Measurements from ENCODE around the gene MDK.

The MDK gene

GRCh38 chr11:46414879-46415278 lies 33.4 kb downstream of the MDK start:
- DNase-seq (ENCODE audit: low spot score) = no peak

DNA sequence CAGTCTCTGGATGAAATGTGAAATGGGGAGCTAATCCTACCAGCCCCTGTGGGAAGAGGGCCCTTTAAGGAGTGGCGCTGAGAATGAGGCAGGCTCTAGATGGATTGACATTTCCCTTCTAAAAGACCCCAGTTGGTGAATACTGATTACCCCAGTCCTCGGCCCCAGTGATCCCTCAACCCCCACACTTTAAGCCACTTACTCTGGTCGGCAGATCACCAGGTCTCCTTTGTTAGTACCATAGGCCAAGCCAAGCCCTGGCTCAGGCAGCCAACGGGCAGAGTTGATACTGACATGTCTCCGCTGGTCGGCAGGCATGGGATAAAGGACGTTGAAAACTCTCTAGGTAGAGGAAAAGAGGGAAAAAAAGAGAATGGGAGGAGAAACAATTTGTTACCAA lies 36.2 kb downstream of the MDK start:
- TF ChIP-seq CTCF (IDR thresholded peaks at IDR 0.05; ENCODE audit: extremely low read depth, missing control alignments) = no peak
- DNase-seq (ENCODE audit: low spot score) = no peak

More at GRCh38 chr11:46414879-46415278, 33.4 kb downstream of the MDK start:
- no peak for TF ChIP-seq CTCF (IDR thresholded peaks at IDR 0.05; ENCODE audit: extremely low read depth, missing control alignments)

- no peak for TF ChIP-seq CTCF (IDR thresholded peaks at IDR 0.05; ENCODE audit: extremely low read depth, missing control alignments)
Measured at GRCh38 chr11:46418751-46419150, 37.3 kb downstream of the MDK start.

DNA sequence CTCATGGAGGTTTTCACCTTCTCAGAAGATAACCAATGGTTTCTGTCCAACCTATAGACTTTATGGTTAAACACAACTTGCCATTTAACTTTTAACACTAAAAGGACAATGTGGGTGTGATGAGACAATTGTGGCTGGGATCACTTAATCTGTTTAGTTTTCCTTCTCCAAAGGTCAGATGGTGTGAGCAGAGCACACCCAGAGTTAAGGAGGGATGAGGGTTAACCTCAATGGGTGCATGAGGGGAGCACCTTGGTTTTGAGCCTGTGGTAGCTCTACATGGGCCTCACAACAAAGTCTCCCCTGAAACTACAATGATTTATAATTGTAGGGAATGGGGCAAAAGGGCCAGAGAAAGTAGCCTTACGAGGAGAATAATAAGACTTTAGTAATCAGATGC lies 39.0 kb downstream of the MDK start:
- no peak for DNase-seq (ENCODE audit: low spot score)
- TF ChIP-seq CTCF (IDR thresholded peaks at IDR 0.05; ENCODE audit: extremely low read depth, missing control alignments) = no peak

More at GRCh38 chr11:46418751-46419150, 37.3 kb downstream of the MDK start:
- no peak for DNase-seq (ENCODE audit: low spot score)

DNA sequence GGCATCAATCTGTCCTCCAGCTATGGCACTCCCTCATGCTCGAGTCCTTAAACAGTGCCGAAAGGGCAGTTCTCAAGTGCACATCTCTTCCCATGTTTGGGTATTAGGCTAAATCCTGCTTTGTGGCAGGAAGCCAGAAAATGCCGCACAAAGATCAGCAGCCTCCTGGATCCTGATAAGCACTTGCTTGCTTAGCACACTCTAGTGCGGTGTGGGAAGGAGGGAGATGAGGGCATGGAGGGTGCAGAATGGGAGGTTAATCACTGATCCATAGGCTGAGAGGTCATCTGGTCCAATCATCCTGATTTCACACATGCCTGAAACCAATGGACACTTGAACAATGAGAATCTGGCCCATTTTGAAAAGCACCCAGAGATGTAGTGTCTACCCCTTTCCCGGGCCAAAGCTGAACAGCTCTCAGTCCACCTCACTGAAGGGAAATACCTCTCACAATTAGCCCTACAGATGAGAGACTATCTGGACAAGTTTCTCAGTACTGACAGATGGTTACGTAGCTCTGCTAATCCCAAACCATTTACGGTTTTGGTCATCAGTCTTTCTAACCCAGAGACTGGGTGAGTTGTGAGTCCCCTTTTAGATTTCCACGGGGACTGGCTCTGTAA lies 39.9 kb downstream of the MDK start:
- no peak for DNase-seq (ENCODE audit: low spot score)
- no peak for TF ChIP-seq CTCF (IDR thresholded peaks at IDR 0.05; ENCODE audit: extremely low read depth, missing control alignments)

DNA sequence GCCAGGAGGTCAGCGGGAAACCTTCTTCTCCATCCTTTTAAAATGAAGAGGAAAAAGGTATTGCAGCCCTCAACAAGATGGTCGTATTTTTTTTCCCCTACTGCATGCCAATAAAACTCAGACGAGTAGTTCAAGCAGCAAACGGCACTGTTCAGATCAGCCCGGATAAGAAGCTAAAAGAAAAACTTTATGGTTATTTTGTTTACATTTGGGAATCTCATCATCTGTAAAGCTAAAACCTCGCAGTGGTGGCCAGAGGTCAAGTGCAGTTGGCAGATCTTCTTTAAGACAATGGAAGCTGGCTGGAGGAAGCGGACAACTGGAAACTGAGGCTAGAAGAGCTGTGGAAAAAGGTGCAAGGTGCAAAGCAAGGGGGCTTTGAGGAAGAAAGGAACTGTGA lies 41.1 kb downstream of the MDK start:
- TF ChIP-seq CTCF (IDR thresholded peaks at IDR 0.05; ENCODE audit: extremely low read depth, missing control alignments) = no peak

GRCh38 chr11:46426233-46426991 lies 44.9 kb downstream of the MDK start:
- no peak for DNase-seq (ENCODE audit: low spot score)
- TF ChIP-seq CTCF (IDR thresholded peaks at IDR 0.05; ENCODE audit: extremely low read depth, missing control alignments) = no peak

More for the DNA sequence above, 41.1 kb downstream of the MDK start:
- no peak for DNase-seq (ENCODE audit: low spot score)
